ENCODE measurements around the gene AEBP2.

GRCh38 chr12:19423166-19423930 is 15.9 kb upstream of the AEBP2 start:
- TF ChIP-seq POLR2A (IDR thresholded peaks at IDR 0.05; ENCODE audit: low read depth, low read length) = no peak
- no peak for TF ChIP-seq POLR2AphosphoS5 (IDR thresholded peaks at IDR 0.05; ENCODE audit: low read depth, low read length)

Measured in GM12892 (cell line).